NCI-H146 treated with DMSO at 0.1 percent for 48 hours (cell line): Measurements from ENCODE around the gene LCLAT1.

Source experiments
- DNase-seq: peaks from one replicate; lab custom pipeline; 2025; ENCODE audit not compliant: unreplicated experiment; lab: John Stamatoyannopoulos, UW

Gene LCLAT1

DNA sequence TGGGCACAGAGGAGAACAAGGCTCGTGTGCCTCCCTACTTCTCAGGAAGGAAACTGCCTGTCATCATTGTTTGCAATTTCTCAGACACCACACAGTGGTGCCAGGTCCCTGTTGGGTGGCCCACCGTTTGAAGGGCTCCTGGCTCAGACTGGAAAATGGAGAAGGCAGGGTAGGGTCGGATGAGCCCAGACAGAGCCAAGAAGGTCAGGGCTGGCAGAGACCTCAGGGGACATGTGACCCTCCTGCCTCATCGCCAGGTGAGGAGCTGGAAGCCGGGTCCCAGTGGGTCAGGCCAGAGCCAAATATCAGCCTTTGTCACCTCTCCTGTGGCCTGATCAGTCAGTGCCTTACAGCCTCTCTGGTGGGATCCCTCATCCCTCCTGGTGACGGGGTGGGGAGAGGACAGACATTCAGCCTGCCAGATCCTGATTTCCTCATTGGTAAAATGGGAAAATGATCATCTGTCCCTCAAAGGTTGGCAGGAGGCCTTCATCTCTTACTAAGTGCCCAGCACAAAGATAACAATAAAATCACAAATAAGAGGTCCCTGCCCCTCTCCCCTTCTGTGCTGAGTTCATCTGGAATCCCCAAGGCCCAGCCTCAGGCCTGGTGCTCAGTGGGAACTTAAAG lies 242.6 kb downstream of the LCLAT1 start:
- no peak for DNase-seq

DNA sequence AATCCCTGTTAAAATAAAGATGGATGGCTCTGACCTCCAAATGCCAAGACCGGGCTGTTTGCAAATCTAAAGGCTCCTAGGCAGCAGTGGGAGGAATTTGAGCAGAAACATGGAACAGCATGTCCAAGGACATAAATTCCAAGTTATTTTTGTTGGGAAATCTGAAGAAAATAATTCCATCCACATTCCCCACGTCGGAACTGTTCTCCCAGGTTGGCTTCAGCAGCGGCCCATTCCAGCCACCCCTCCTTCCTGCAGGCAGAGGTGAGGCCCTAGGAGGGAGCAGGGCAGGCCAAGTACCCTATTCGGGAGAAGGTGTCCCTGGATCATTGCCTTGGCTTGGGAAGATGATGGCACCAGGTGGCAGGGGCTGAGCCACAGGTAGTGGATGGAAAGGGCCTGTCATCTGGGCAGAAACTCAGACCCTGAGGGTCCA lies 243.1 kb downstream of the LCLAT1 start:
- no peak for DNase-seq

DNA sequence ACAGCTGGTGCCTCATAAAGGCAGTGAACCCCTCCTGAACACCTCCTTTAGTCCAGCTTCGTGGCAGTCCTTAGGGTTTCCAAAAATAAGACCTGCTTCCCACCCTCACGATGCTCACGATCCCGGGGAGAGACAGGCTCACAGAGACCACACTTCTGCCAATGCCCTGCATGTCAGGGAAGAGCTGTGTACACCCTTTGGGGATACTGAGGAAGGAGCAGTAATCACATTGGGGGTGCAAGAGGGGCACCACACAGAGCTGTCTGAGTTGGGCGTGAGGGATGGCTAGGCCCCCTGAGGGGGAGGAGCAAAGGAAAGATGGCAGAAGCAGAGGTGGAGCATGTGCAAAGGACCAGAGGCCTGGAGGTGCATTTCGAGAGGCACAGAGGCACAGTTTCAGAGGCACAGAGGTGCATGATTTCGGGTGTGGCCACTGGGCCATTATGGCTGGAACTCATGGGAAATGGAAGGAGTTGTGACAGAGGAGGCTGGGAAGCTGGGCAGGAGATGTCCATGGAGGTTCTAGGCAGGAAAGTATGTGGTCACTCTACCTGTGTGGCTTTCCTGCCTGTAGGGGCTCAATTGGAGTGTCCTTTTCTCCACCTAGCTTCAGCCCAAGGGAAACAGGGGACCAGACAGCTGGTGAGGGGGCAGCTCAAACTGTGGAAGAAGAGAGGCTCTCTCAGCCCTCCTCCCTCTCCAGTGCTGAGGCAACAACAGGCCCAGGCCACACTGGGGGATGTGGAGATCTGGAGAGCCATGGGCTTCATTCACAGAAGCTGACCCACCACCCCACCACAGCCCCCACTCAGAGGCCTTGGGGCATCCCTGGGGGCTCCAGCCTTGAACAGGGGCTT lies 244.3 kb downstream of the LCLAT1 start:
- no peak for DNase-seq

DNA sequence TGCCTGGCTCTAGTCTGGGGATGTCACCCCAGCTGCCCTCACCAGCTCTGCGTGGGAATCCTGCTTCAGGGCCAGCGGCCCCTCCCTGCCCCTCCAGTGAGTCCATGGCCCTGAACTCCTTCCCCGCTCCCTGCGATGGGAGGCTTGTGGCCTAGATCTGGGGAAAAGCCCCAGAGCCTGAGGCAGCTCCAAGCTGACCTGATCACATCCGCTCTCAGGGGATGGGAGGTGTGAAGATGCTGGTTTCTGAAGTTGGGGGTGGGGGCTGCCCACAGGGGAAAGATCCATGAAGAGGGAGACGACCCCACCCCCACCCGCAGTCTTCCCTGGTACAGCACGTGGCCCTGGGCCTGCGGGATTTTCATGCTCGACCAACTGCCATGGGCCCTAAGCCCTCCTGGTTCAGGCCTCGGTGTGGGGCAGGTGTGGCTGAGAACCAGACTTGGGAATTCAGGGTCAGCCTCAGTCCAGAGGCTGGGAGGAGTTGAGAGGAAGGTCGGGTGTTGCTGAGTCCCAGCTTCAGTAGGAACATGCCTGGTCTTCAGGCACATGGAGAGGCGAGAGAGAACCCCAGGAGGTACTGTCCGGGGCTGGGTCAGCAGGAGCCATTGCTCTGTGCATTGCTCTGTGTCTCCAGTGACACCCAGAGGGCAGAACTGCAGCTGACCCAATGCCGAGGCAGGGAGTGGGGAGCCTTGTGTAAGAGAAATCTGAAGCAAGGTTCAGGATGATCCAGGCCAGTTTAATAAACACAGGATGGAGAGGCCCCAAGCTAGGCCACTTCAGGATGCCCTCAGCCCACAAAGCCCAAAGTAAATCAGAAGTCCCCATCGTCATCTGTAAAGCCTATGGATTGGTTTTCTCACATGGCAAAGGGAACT lies 245.1 kb downstream of the LCLAT1 start:
- DNase-seq = no peak

DNA sequence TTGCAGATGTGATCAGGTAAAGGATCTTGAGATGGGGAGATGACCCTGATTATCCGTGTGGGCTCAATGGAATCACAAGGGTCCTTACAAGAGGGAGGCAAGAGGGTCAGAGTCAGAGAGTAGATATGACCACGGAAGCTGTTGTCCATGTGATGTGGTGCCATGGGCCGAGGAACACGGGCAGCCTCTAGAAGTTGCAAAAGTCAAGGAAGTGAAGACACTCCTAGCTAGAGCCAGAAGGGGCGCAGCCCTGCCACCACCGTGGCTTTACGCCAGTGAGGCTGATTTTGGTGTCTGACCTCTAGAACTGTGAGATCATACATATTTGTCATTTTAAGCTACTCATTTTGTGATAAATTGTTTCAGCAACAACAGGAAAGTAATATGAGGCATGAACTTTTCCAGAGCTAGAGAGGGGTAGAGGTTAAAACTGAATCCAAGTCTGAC lies 245.8 kb downstream of the LCLAT1 start:
- DNase-seq = no peak
